Activated CD8-positive, alpha-beta memory T cell treated with anti-CD3 and anti-CD28 coated beads, Interleukin-2, amount 50 U/mL, for 1 hour (primary cell): Measurements from ENCODE around the gene ZNF709.
A peak's percentile ranks its signal among the peaks of the same experiment; 100 is the strongest.
"Not testable (repeated sequence)": the region's sequence is repeated elsewhere in the genome, so short reads cannot be mapped to it uniquely, and the experiment has no call there.

ENCODE experiments used
- DNase-seq: peaks from one replicate; pipeline ENCODE4 v3.0.0-alpha.2; 2020; ENCODE audit errors: extremely low read depth

The ZNF709 gene

DNA sequence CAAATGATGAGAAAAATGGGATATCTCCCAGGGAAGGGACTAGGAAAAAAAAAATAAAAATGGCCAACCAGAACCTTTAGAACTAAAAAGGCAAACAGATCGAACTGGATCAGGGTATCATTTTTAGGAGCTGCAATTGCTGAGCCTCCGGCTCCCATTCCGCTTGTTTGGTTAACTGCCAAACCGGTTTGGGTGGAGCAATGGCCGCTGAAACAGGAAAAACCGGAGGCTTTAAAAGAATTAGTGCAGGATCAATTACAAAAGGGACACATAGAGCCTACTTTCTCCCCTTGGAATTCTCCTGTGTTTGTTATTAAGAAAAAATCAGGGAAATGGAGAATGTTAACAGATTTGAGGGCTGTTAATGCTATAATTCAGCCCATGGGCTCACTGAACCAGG is 31.1 kb downstream of the ZNF709 start:
- DNase-seq = no peak

DNA sequence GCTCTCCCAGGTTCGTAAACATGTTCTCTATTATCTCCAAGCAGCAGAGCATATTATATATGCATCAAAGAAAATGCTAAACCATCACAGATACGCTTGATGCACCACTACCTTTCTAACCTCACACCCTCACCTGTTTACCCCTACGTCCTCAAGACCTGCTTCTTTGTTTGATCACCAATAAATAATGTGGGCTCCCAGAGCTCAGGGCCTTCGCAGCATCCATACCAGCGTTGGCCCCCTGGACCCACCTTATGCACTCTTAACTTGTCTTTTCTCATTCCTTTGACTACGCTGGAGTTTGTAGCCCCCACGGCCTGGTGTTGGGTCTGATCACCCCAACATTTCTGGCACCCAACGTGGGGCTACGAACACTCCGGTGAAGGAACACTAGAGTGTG is 33.8 kb downstream of the ZNF709 start:
- DNase-seq = no peak

DNA sequence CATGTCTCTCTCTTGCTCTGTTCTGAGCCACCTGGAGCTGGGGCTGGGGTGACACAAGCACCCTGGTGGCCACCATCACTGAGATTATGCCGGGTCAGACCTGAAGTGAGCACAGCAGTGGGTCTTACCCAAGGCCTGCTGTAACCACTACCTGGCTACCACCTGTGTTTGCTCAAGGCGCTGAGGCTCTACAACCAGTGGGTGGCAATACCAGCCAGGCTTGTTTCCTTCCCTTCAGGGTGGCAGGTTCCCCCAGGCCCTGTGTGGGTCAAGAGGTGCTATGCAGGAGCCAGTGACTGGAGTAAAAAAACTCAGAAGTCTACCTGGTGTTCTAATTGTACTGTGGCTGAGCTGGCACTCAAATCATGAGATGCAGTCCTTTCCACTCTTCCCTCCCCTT is 35.8 kb downstream of the ZNF709 start:
- no peak for DNase-seq

GRCh38 chr19:12440541-12441316 is 43.9 kb downstream of the ZNF709 start, which contains the start of gene ZNF443:
Gene ZNF443, minus strand, starts transcription at chr19:12441021. Its CDS starts 107 bp downstream, at chr19:12440914.
- DNase-seq = peak; percentile 92

DNA sequence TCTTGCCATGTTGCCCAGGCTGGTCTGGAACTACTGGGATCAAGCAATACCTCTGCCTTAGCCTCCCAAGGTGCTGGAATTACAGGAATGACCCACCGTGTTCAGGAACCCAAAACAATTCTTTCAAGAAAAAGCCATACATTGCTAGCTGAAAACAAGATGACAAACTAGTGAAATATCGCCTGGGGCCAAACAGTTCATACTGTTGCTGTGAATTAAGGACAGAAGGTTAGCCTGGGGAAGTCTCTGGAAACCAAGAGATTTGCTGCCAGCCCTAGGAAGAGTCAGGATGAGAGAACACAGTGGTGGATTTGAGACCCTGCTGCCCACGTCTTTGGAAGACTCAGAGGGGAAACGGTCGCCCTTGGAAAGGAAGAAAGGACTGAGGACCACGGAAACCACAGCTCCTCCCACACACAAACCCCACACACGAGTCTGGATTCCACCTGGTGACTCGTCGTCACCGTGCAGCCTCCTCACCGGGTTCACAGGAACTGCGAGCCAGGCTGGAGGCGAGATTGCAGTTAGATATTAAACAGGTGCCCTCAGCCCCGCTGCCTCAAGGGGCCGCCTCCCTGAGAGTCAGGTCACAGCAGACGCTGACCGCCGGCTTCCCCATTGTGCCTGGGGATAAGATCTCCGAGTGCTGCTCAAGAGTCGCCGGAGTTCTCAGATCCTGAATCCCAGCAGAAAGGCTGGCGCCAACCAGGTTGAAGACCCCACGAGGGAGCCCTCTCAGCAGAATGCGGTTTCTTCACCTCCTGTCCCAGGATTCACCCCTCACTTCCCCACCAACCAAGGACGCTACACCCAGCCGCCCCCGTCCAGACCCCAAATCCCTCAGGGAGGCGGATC is 44.7 kb downstream of the ZNF709 start:
- DNase-seq = not testable (repeated sequence)

GRCh38 chr19:12430726-12431299 is 53.8 kb downstream of the ZNF709 start:
- not testable (repeated sequence) for DNase-seq

GRCh38 chr19:12425888-12426274 is 58.7 kb downstream of the ZNF709 start:
- DNase-seq = no peak

DNA sequence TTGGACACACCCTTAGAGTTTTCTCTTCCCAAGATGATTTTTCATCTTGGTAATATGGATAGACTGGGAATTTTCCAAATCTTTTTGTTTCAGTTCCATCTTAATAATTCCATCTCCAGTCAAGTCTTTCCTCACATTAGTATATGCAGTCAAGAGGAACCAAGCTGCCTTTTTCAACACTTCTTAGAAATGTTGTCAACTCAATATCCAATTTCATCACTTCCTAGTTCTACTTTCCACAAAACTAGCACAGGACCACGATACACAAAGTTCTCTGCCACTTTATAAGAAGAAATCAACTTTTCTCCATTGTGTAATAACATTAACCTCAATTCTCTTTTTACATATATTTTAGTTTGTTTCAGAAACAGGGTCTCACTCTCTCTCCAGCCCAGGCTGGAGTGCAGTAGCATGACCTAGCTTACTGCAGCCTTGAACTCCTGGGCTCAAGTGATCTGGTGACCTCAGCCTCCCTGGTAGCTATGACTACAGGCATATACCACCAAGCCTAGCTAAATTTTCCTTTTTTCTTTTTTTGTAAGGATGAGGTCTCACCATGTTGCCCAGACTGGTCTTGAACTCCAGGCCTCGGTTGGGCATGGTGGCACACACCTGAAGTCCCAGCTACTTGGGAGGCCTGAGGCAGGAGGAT is 59.3 kb downstream of the ZNF709 start:
- no peak for DNase-seq

DNA sequence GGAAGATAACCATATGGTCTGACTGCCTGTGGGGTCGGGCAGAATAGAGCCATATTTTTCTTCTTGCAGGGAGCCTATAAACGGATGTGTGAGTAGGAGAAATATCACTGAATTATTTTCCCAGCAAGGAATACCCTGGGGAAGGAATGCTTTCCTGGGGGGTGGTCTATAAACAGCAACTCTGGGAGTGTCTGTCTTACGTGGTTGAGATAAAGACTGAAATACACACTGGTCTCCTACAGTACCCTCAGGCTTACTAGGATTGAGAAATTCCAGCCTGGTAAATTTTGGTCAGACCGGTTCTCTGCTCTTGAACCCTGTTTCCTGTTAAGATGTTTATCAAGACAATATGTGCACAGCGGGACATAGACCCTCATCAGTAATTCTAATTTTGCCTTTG is 67.3 kb downstream of the ZNF709 start:
- DNase-seq = not testable (repeated sequence)

GRCh38 chr19:12411893-12412292 is 72.7 kb downstream of the ZNF709 start:
- no peak for DNase-seq
